DND-41 (cell line): ENCODE data around the gene CHST10.
A peak's percentile ranks its signal among the peaks of the same experiment; 100 is the strongest.

Experiments
- ATAC-seq: fragments of 200-7000 bp; cut with Tn5 transposase; 3 replicates; pipeline ENCODE4 v1.9.1; 2021; ENCODE audit warnings: low read depth; ENCODE audit not compliant: insufficient read depth
- DNase-seq: peaks from one replicate; pipeline ENCODE4 v3.0.0-alpha.2; 2020
- H2AFZ ChIP-seq: 2 replicates; pipeline ENCODE4 v1.6.0; 2012; ENCODE audit warnings: low read depth, low read length
- H3K27ac ChIP-seq: 2 replicates; pipeline ENCODE4 v1.5.1; 2012; ENCODE audit warnings: low read length, inconsistent platforms
- H3K27me3 ChIP-seq: fragments of 200-600 bp; sonication (generic); 2 replicates; pipeline ENCODE4 v1.6.0; 2012; ENCODE audit warnings: low read length, mild to moderate bottlenecking, inconsistent platforms; ENCODE audit not compliant: insufficient read depth, poor library complexity
- H3K36me3 ChIP-seq: 2 replicates; pipeline ENCODE4 v1.5.1; 2012; ENCODE audit warnings: low read length, inconsistent platforms; ENCODE audit not compliant: insufficient read depth
- H3K4me1 ChIP-seq: 2 replicates; pipeline ENCODE4 v1.5.1; 2012; ENCODE audit warnings: mild to moderate bottlenecking, low read length; ENCODE audit not compliant: insufficient read depth
- H3K4me2 ChIP-seq: 2 replicates; pipeline ENCODE4 v1.6.0; 2012; ENCODE audit warnings: mild to moderate bottlenecking, moderate library complexity, low read length, inconsistent platforms; ENCODE audit not compliant: insufficient read depth
- H3K4me3 ChIP-seq, 2 experiments: fragments of 200-600 bp in 1 of 2; shearing (Covaris generic) in 1 of 2; 2 replicates each; pipeline ENCODE4 v1.5.1; 2012 to 2016; ENCODE audit warnings: inconsistent platforms in 2 of 2, low read length in 2 of 2, mild to moderate bottlenecking in 2 of 2, low read depth in 1 of 2, moderate library complexity in 1 of 2
- H3K79me2 ChIP-seq: 2 replicates; pipeline ENCODE4 v1.6.0; 2012; ENCODE audit warnings: low read length, inconsistent platforms; ENCODE audit not compliant: insufficient read depth
- H3K9ac ChIP-seq: 2 replicates; pipeline ENCODE4 v1.6.0; 2012; ENCODE audit warnings: low read depth, mild to moderate bottlenecking, inconsistent platforms, low read length, moderate library complexity
- H3K9me3 ChIP-seq: 2 replicates; pipeline ENCODE4 v1.5.1; 2012; ENCODE audit warnings: low read length, moderate library complexity, mild to moderate bottlenecking, inconsistent platforms; ENCODE audit not compliant: insufficient read depth, severe bottlenecking
- H4K20me1 ChIP-seq: 2 replicates; pipeline ENCODE4 v1.6.0; 2012; ENCODE audit warnings: low read length; ENCODE audit not compliant: insufficient read depth
- CTCF ChIP-seq: IDR thresholded peaks from 2 replicates; pipeline ENCODE4 v1.5.1; 2012; ENCODE audit warnings: borderline replicate concordance, low read length, moderate library complexity, mild to moderate bottlenecking; ENCODE audit not compliant: poor library complexity, severe bottlenecking; ENCODE audit errors: extremely low read depth
- EZH2 ChIP-seq: IDR thresholded peaks from 3 replicates; pipeline ENCODE4 v1.6.1; 2012; ENCODE audit warnings: borderline replicate concordance, low read depth, mild to moderate bottlenecking, moderate library complexity, low read length, inconsistent platforms; ENCODE audit not compliant: severe bottlenecking

Gene CHST10

DNA sequence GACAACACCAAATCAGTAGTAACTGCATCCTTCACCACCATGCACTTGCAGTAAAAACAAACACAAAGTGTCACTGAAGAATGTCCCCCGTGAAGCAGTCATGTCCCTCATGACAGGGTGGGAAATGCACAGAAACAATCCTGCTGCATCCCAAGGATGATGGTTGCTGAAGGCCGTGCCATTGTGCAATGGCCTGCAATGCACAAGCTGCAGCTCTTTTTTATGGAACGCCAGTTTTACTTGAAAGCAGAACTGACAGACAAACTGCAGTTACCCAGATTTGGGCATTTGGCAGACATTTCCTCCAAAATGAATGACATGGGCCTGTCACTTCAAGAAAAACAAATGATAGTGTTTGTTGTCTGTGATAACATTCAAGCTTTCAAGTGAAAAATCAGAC, 2.4 kb upstream of the CHST10 start:
- no peak overlapping the region for H3K4me3 ChIP-seq
- no peaks in the 10 kb centered on the region for H3K27me3 ChIP-seq
- H3K4me1 ChIP-seq: peaks cover 23% of the 10 kb centered on the region
- no peak overlapping the region for H3K9ac ChIP-seq
- H3K4me2 ChIP-seq: no peak overlapping the region
- ATAC-seq: no peak
- H4K20me1 ChIP-seq: no peaks in the 10 kb centered on the region
- H3K79me2 ChIP-seq: peaks cover 21% of the 10 kb centered on the region
- 0 out of 2 replicates have a peak, but pooled peaks cover 2% of the 10 kb centered on the region for H3K36me3 ChIP-seq
- H2AFZ ChIP-seq: 0 out of 2 replicates have a peak overlapping the region, but pooled peaks have one; percentile 43
- DNase-seq: no peak
- H3K27ac ChIP-seq: no peak overlapping the region
- no peaks in the 10 kb centered on the region for H3K9me3 ChIP-seq
- TF ChIP-seq CTCF (no peak), EZH2 (no peak)

GRCh38 chr2:100418406-100418962, 1.0 kb upstream of the CHST10 start:
- Histone ChIP-seq H3K4me3 (no peak overlapping the region), H3K4me1 (peaks cover 27% of the 10 kb centered on the region), H4K20me1 (no peaks in the 10 kb centered on the region; the same call in 1 of the 2 replicates), H3K4me2 (0 out of 2 replicates have a peak overlapping the region, but pooled peaks have one; percentile 97), H2AFZ (0 out of 2 replicates have a peak overlapping the region, but pooled peaks have one; percentile 82), H3K9ac (no peak overlapping the region), H3K27me3 (no peaks in the 10 kb centered on the region), H3K36me3 (peaks cover 15% of the 10 kb centered on the region), H3K9me3 (no peaks in the 10 kb centered on the region), H3K79me2 (peaks cover 31% of the 10 kb centered on the region), H3K27ac (no peak overlapping the region)
- TF ChIP-seq EZH2: no peak
- no peak for TF ChIP-seq CTCF
- ATAC-seq (no peak), DNase-seq (no peak)

GRCh38 chr2:100417711-100418124, 250 bp upstream of the CHST10 start:
- DNase-seq (no peak), ATAC-seq (no peak)
- peaks cover 27% of the 10 kb centered on the region for H3K4me1 ChIP-seq
- H3K27ac ChIP-seq: peak overlapping the region; percentile 71
- no peak for TF ChIP-seq CTCF
- no peak for TF ChIP-seq EZH2
- H3K4me3 ChIP-seq: peak overlapping the region; percentile 10 to 70; a peak in 3 of 4 replicates
- H3K27me3 ChIP-seq: no peaks in the 10 kb centered on the region
- peaks cover 35% of the 10 kb centered on the region for H3K79me2 ChIP-seq
- H4K20me1 ChIP-seq: no peaks in the 10 kb centered on the region; the same call in 1 of the 2 replicates
- H2AFZ ChIP-seq: peak overlapping the region; percentile 82
- H3K4me2 ChIP-seq: peak overlapping the region; percentile 97
- H3K9ac ChIP-seq: peak overlapping the region; percentile 75
- peaks cover 21% of the 10 kb centered on the region for H3K36me3 ChIP-seq
- no peaks in the 10 kb centered on the region for H3K9me3 ChIP-seq
